ENCODE measurements around the gene TNFRSF11A.

TNFRSF11A gene

DNA sequence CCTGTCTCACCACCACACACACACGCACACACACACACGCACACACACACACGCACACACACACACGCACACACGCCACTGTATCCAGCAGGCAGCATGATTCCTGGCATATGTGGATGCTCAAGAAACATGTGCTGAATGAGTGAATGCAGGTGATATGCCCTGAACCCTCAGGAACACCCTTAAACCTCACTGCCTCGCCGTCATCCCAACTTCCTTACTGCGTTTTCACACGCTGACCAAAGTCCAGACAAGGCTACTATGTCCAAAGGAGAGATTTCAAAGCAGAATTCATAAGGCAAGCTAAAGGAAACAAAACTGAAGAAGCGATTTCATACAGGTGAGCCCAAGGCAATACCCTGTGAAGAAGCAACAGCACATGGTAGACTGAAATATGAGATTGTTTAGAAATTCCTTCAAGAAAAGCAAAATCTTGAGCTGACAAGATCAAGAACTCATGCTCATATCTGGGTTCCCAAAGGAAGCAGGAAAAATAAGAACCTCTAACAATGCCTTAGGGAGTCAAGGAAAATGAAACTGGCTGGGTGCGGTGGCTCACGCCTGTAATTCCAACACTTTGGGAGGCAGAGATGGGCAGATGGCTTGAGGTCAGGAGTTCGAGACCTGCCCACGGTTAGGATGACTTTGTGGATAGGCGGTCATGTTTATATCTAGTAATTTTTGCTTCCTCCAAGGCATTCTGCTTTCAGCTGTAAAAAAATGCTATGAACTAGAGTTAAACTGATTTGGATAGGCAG, 69.1 kb downstream of the TNFRSF11A start:
- no peaks in the 10 kb centered on the region for H3K9me3 ChIP-seq
- TF ChIP-seq, protein P1, sequence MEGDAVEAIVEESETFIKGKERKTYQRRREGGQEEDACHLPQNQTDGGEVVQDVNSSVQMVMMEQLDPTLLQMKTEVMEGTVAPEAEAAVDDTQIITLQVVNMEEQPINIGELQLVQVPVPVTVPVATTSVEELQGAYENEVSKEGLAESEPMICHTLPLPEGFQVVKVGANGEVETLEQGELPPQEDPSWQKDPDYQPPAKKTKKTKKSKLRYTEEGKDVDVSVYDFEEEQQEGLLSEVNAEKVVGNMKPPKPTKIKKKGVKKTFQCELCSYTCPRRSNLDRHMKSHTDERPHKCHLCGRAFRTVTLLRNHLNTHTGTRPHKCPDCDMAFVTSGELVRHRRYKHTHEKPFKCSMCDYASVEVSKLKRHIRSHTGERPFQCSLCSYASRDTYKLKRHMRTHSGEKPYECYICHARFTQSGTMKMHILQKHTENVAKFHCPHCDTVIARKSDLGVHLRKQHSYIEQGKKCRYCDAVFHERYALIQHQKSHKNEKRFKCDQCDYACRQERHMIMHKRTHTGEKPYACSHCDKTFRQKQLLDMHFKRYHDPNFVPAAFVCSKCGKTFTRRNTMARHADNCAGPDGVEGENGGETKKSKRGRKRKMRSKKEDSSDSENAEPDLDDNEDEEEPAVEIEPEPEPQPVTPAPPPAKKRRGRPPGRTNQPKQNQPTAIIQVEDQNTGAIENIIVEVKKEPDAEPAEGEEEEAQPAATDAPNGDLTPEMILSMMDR (IDR thresholded peaks at IDR 0.05; ENCODE audit: low read depth, low read length) = no peak
- H3K27me3 ChIP-seq = no peaks in the 10 kb centered on the region
- DNase-seq = no peak
- no peak overlapping the region for H3K4me3 ChIP-seq (ENCODE audit: low read depth, low read length)
- no peaks in the 10 kb centered on the region for H3K4me1 ChIP-seq
- H3K36me3 ChIP-seq = no peaks in the 10 kb centered on the region

DNA sequence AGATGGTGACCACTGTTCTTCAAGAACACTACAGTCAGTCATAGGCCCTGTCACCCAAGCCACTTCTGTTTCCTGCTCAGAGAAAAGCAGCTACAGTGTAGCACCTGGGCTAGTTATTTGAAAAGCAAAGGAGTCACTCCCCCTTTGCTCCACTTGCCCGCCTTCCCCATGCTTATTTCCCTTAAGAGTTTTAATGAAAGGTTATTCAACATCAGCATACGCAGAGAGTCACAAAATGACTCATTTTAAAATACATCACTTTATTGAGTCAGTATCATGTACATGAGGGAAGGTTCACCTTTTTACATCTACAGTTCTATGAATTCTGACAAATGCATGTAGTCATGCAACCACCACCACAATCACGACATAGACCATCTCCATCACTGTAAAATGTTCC, 71.3 kb downstream of the TNFRSF11A start:
- DNase-seq = no peak
- Histone ChIP-seq H3K4me3 (ENCODE audit: low read depth, low read length) (no peak overlapping the region), H3K9me3 (no peaks in the 10 kb centered on the region), H3K27me3 (no peaks in the 10 kb centered on the region), H3K4me1 (no peaks in the 10 kb centered on the region), H3K36me3 (no peaks in the 10 kb centered on the region)
- TF ChIP-seq, protein P1 (IDR thresholded peaks at IDR 0.05; ENCODE audit: low read depth, low read length) = no peak

DNA sequence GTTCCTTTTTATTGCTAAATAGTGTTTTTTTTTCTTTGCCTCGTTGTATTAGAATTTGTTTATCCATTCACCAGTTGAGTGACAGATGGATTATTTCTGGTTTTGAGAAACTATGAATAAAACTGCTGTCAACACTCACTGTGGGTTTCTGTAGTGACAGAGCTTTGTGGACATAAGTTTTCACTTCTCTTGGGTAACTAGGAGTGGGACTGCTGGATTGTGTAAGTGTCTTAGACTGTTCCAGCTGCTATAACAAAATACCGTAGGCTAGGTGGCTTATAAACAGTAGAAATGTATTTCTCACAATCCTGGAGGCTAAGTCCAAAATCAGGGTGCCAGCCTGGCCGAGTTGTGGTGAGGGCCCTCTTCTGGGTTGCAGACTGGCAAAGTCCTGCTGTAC, 71.9 kb downstream of the TNFRSF11A start:
- Histone ChIP-seq H3K9me3 (no peaks in the 10 kb centered on the region), H3K36me3 (no peaks in the 10 kb centered on the region), H3K27me3 (no peaks in the 10 kb centered on the region), H3K4me3 (ENCODE audit: low read depth, low read length) (no peak overlapping the region), H3K4me1 (no peaks in the 10 kb centered on the region)
- TF ChIP-seq, protein P1 (IDR thresholded peaks at IDR 0.05; ENCODE audit: low read depth, low read length) = no peak
- DNase-seq = no peak

DNA sequence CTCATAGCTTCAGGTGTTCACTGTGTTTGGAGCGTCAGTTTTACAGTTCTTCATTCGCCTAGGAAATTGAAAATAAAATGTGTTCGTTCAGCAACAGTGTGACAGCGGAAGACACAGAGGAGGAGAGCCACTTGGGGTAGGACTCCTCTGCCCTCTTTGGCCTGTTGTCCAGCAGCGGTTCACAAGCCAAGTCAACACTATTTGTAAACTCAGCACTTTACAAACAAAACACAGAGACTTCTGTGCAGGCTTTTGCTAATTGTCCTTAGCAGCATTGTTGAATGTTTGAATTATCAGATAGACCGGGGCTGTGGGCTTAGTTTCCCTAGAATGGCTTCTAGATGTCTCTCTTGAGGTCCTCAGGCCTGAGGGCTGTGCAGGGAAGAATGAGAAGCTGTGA, 73.2 kb downstream of the TNFRSF11A start:
- no peaks in the 10 kb centered on the region for H3K27me3 ChIP-seq
- H3K4me3 ChIP-seq (ENCODE audit: low read depth, low read length) = no peak overlapping the region
- TF ChIP-seq, protein P1 (IDR thresholded peaks at IDR 0.05; ENCODE audit: low read depth, low read length) = no peak
- H3K36me3 ChIP-seq = no peaks in the 10 kb centered on the region
- H3K4me1 ChIP-seq = no peaks in the 10 kb centered on the region
- no peak for DNase-seq
- no peaks in the 10 kb centered on the region for H3K9me3 ChIP-seq

DNA sequence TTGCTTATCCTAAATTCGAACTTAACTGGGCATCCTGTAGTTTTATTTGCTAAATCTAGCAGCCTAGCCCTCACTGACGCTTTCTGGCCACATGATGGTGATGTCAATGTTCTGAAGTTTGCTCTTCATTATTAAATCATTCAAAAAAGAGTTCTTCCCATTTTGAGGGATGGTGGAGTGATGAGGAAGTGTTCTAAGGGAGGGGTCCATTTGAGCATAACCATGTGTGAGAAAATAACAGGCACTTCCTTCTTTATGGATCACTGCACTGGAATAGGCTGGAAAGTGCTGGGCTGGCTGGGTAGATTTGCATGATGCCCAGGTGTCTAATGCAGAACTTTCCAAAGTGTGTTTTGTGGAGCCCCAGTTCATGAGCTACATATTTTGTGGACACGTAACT, 74.2 kb downstream of the TNFRSF11A start:
- H3K4me3 ChIP-seq (ENCODE audit: low read depth, low read length) = no peak overlapping the region
- no peaks in the 10 kb centered on the region for H3K27me3 ChIP-seq
- no peaks in the 10 kb centered on the region for H3K4me1 ChIP-seq
- no peaks in the 10 kb centered on the region for H3K36me3 ChIP-seq
- DNase-seq = no peak
- TF ChIP-seq, protein P1 (IDR thresholded peaks at IDR 0.05; ENCODE audit: low read depth, low read length) = no peak
- H3K9me3 ChIP-seq = no peaks in the 10 kb centered on the region

DNA sequence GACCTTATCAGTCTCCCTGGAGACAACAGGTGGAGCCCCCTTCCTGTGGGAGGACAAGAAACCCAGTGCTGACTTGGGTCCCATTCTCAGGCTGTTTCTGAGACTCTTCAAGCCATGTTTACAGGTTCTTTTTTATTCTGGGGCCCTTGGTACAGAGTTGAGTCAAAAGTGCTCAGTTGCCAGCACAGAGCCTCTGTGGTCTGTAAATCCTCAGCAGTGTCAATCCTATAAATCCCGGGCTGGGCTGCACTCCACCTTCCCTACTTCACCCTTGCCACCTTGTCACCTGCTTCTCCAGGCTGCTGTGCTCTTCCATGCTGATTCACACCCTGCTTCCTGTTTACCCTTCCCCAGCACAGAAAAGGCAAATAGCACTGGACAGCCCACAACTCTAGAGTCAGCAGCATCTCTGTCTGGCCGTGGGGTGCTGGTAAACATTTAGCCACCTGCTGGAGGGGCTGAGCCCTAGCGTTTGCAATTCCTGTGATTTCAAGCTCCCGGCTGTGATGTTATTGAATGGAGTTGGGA, 74.7 kb downstream of the TNFRSF11A start:
- TF ChIP-seq, protein P1 (IDR thresholded peaks at IDR 0.05; ENCODE audit: low read depth, low read length) = no peak
- H3K9me3 ChIP-seq = no peaks in the 10 kb centered on the region
- H3K4me1 ChIP-seq = no peaks in the 10 kb centered on the region
- no peak overlapping the region for H3K4me3 ChIP-seq (ENCODE audit: low read depth, low read length)
- no peaks in the 10 kb centered on the region for H3K27me3 ChIP-seq
- no peak for DNase-seq
- H3K36me3 ChIP-seq = no peaks in the 10 kb centered on the region
